Neural progenitor cell (in vitro differentiated cells): Measurements from ENCODE around the gene F8.

Experiments
- CTCF ChIP-seq: fragments of 200-600 bp; sonication (generic); IDR thresholded peaks from 2 replicates; pipeline ENCODE4 v1.5.1; 2017; ENCODE audit warnings: antibody characterized with exemption, mild to moderate bottlenecking
- EZH2 ChIP-seq: fragments of 200-600 bp; sonication (generic); IDR thresholded peaks from 2 replicates; pipeline ENCODE4 v1.6.1; 2017; ENCODE audit warnings: antibody characterized with exemption, mild to moderate bottlenecking, moderate library complexity

GRCh38 chrX:154822029-154822428, 200.5 kb downstream of the F8 start:
- no peak for TF ChIP-seq CTCF
- TF ChIP-seq EZH2 = no peak
